ENCODE measurements around the gene TLR7. TPM values are rescaled to one million over a fixed set of nuclear protein-coding genes. Genes with fewer than 3 reads are reported as not detected.

The TLR7 gene
- total RNA-seq, 1 experiment from 2014 or later, result not detected

GRCh38 chrX:12885508-12885907, 18.6 kb downstream of the TLR7 start:
- Histone ChIP-seq H2BK20ac (ENCODE audit: low read depth, low read length, poor library complexity, severe bottlenecking) (no peak overlapping the region), H2BK12ac (ENCODE audit: insufficient read length, low read depth, low read length) (no peak overlapping the region), H3K56ac (ENCODE audit: insufficient read length, low read depth, low read length) (no peak overlapping the region), H3K23me2 (ENCODE audit: insufficient read length, low read depth, low read length, poor library complexity, severe bottlenecking) (no peaks in the 10 kb centered on the region), H3K9me3 (ENCODE audit: control insufficient read depth, low read depth, low read length) (peaks cover 5% of the 10 kb centered on the region), H3T11ph (ENCODE audit: low read length) (no peak overlapping the region), H2AFZ (ENCODE audit: low read length) (no peak overlapping the region), H3K14ac (ENCODE audit: insufficient read depth, low read length) (no peak overlapping the region), H2BK15ac (ENCODE audit: low read depth, low read length) (no peak overlapping the region), H2AK5ac (ENCODE audit: insufficient read length, low read length) (no peak overlapping the region), H2BK5ac (ENCODE audit: insufficient read length, low read length) (no peak overlapping the region), H3K79me2 (ENCODE audit: insufficient read depth, low read length) (no peaks in the 10 kb centered on the region), H4K20me1 (ENCODE audit: control insufficient read depth, insufficient read depth, insufficient read length) (no peaks in the 10 kb centered on the region), H3K23ac (ENCODE audit: insufficient read length, low read depth, low read length) (no peak overlapping the region), H4K5ac (ENCODE audit: insufficient read length, low read depth, low read length) (no peak overlapping the region), H3K27ac (ENCODE audit: insufficient read length, low read depth, low read length) (no peak overlapping the region), H2BK120ac (ENCODE audit: low read depth, low read length, poor library complexity, severe bottlenecking) (no peak overlapping the region), H3K9ac (ENCODE audit: extremely low read depth, insufficient read length, low read length) (no peak overlapping the region), H3K4ac (ENCODE audit: low read depth, low read length) (no peak overlapping the region), H3K79me1 (ENCODE audit: insufficient read depth, low read depth, low read length, poor library complexity, severe bottlenecking) (no peaks in the 10 kb centered on the region), H4K8ac (replicated peaks; ENCODE audit: insufficient read length, low read depth, low read length) (no peak overlapping the region), H3K4me1 (ENCODE audit: insufficient read depth, low read length) (no peaks in the 10 kb centered on the region), H3K18ac (ENCODE audit: insufficient read length, low read depth, low read length) (no peak overlapping the region), H3K27me3 (ENCODE audit: insufficient read depth, low read length) (no peaks in the 10 kb centered on the region; the same call in 1 of the 2 replicates), H4K91ac (ENCODE audit: insufficient read length, low read depth, low read length) (no peak overlapping the region), H3K4me2 (ENCODE audit: insufficient read depth, insufficient read length, low read length) (no peak overlapping the region)
- WGBS (ENCODE audit: extremely low coverage, insufficient read length, low lambda C conversion rate), result no CpG with 5 or more reads among the region's 5 CpGs
- no peak for TF ChIP-seq CTCF (conservative IDR thresholded peaks at IDR 0.05)
- no peaks in the 10 kb centered on the region; a peak in 1 of 7 replicates for H3K36me3 Mint-ChIP-seq (ENCODE audit: insufficient read depth in 1 of 3, low read depth in 3 of 3)
- H3K27ac Mint-ChIP-seq, result no peak overlapping the region
- no peaks in the 10 kb centered on the region; the same call in 1 of the 2 replicates for H3K27me3 Mint-ChIP-seq (ENCODE audit: low read depth)
- no peaks in the 10 kb centered on the region for H3K4me1 Mint-ChIP-seq
- no peak overlapping the region for H3K4me3 Mint-ChIP-seq
- H3K9me3 Mint-ChIP-seq, result peaks cover 51 to 52% of the 10 kb centered on the region in 2 experiments
- no peak for DNase-seq
